Loucy (cell line): ENCODE measurements around the gene HIGD1C.

Experiments
- H2AFZ ChIP-seq: fragments of 200-600 bp; sonication (generic); 2 replicates; pipeline ENCODE4 v1.6.0; 2016; ENCODE audit warnings: antibody characterized with exemption, mild to moderate bottlenecking, low read length, moderate library complexity
- H3F3A ChIP-seq: fragments of 200-600 bp; 2 replicates; pipeline ENCODE4 v1.6.0; 2016; ENCODE audit warnings: antibody characterized with exemption, low read depth, mild to moderate bottlenecking
- H3K27me3 ChIP-seq: fragments of 200-600 bp; sonication (generic); 2 replicates; pipeline ENCODE4 v1.6.1; 2014; ENCODE audit warnings: low read length, mild to moderate bottlenecking; ENCODE audit not compliant: insufficient read depth, poor library complexity, severe bottlenecking
- H3K36me3 ChIP-seq: fragments of 200-600 bp; sonication (generic); 2 replicates; pipeline ENCODE4 v1.6.1; 2016; ENCODE audit warnings: low read length; ENCODE audit not compliant: insufficient read depth
- H3K4me1 ChIP-seq: fragments of 200-600 bp; sonication (generic); 2 replicates; pipeline ENCODE4 v1.5.1; 2014; ENCODE audit warnings: low read length, mild to moderate bottlenecking; ENCODE audit not compliant: insufficient read depth, poor library complexity, severe bottlenecking
- H3K4me2 ChIP-seq: fragments of 200-600 bp; sonication (generic); 2 replicates; pipeline ENCODE4 v1.6.0; 2014; ENCODE audit warnings: antibody characterized with exemption, low read length, low read depth, mild to moderate bottlenecking; ENCODE audit not compliant: poor library complexity, severe bottlenecking
- H3K4me3 ChIP-seq: fragments of 200-600 bp; sonication (generic); 2 replicates; pipeline ENCODE4 v1.5.1; 2014; ENCODE audit warnings: low read length, mild to moderate bottlenecking, mixed read lengths; ENCODE audit not compliant: poor library complexity, severe bottlenecking
- H3K79me2 ChIP-seq: fragments of 200-600 bp; sonication (generic); 2 replicates; pipeline ENCODE4 v1.6.1; 2014; ENCODE audit warnings: low read length; ENCODE audit not compliant: insufficient read depth
- H3K9ac ChIP-seq: fragments of 200-600 bp; sonication (generic); 2 replicates; pipeline ENCODE4 v1.6.0; 2014; ENCODE audit warnings: mild to moderate bottlenecking, low read depth, low read length, moderate library complexity; ENCODE audit not compliant: poor library complexity, severe bottlenecking
- H3K9me2 ChIP-seq: fragments of 200-600 bp; sonication (generic); replicated peaks from 2 replicates; pipeline ENCODE4 v1.6.1; 2016; ENCODE audit warnings: low read depth, low read length, mixed read lengths
- H3K9me3 ChIP-seq: fragments of 200-600 bp; sonication (generic); 2 replicates; pipeline ENCODE4 v1.6.1; 2014; ENCODE audit warnings: mild to moderate bottlenecking, antibody characterized with exemption, low read length, low read depth; ENCODE audit not compliant: insufficient read depth
- H4K20me1 ChIP-seq: fragments of 200-600 bp; sonication (generic); 2 replicates; pipeline ENCODE4 v1.6.0; 2014; ENCODE audit warnings: antibody characterized with exemption, low read length, mild to moderate bottlenecking; ENCODE audit not compliant: insufficient read depth, poor library complexity, severe bottlenecking
- EZH2phosphoT487 ChIP-seq: fragments of 200-600 bp; IDR thresholded peaks from 2 replicates; pipeline ENCODE4 v1.6.1; 2018; ENCODE audit warnings: antibody characterized with exemption, mild to moderate bottlenecking, moderate library complexity, borderline replicate concordance
- TF ChIP-seq, protein P1 (sequence below): fragments of 200-600 bp; sonication (generic); conservative IDR thresholded peaks from 2 replicates; pipeline ENCODE4 v1.5.1; 2014; ENCODE audit warnings: mild to moderate bottlenecking, antibody characterized with exemption, low read length

HIGD1C gene

DNA sequence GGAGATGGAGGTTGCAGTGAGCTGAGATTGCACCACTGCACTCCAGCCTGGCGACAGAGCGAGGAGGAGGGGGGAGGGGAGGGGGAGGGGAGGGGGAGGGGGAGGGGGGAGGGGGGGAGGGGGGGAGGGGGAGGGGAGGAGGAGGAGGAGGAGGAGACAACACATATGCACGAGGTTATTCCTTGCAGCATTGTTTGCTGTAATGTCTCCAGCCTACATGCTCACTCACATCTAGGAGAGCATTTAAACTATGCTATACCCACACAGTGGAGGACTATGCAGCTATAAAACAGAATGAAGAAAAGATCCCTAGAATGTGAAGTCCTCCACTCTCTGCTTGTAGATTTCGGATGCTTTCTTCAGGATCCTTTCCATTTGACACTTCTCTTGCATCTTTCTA, 3.5 kb upstream of the HIGD1C start:
- Histone ChIP-seq H3K4me3 (no peak overlapping the region), H3K9me3 (no peaks in the 10 kb centered on the region), H3K79me2 (no peaks in the 10 kb centered on the region), H3K27me3 (no peaks in the 10 kb centered on the region), H3K9ac (no peak overlapping the region), H3F3A (no peaks in the 10 kb centered on the region), H3K9me2 (no peaks in the 10 kb centered on the region), H3K4me2 (no peak overlapping the region), H3K4me1 (no peaks in the 10 kb centered on the region), H4K20me1 (no peaks in the 10 kb centered on the region), H3K36me3 (no peaks in the 10 kb centered on the region), H2AFZ (no peak overlapping the region)
- no peak for TF ChIP-seq EZH2phosphoT487
- TF ChIP-seq, protein P1, sequence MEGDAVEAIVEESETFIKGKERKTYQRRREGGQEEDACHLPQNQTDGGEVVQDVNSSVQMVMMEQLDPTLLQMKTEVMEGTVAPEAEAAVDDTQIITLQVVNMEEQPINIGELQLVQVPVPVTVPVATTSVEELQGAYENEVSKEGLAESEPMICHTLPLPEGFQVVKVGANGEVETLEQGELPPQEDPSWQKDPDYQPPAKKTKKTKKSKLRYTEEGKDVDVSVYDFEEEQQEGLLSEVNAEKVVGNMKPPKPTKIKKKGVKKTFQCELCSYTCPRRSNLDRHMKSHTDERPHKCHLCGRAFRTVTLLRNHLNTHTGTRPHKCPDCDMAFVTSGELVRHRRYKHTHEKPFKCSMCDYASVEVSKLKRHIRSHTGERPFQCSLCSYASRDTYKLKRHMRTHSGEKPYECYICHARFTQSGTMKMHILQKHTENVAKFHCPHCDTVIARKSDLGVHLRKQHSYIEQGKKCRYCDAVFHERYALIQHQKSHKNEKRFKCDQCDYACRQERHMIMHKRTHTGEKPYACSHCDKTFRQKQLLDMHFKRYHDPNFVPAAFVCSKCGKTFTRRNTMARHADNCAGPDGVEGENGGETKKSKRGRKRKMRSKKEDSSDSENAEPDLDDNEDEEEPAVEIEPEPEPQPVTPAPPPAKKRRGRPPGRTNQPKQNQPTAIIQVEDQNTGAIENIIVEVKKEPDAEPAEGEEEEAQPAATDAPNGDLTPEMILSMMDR, result no peak

DNA sequence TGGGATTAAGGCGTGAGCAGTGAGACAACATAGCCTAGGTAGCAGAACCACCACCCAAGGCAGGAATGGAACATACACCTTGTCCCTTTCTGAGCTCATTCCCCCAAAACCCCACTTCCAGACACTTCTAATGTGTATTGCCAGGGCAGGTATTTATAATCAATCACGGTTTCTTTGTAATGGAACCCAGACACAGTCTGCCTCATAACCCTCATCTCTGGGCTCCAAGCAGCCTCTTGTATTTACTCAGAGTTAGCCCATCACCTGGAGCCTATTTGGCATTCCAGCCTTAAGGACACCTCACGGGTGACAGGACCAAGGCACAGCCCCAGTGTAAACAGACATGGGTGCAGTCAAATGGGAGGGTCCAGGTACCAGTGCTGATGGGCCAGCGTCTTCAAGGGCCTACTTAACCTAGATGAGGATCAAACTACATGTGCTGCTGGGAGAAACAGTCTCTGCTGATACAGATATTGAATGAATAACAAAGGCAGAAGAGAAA, 2.5 kb upstream of the HIGD1C start:
- H3K4me1 ChIP-seq, result no peaks in the 10 kb centered on the region
- no peaks in the 10 kb centered on the region for H3K9me3 ChIP-seq
- no peak overlapping the region for H3K9ac ChIP-seq
- H3F3A ChIP-seq, result no peaks in the 10 kb centered on the region
- no peaks in the 10 kb centered on the region for H3K79me2 ChIP-seq
- H3K4me2 ChIP-seq, result no peak overlapping the region
- no peaks in the 10 kb centered on the region for H3K36me3 ChIP-seq
- no peak for TF ChIP-seq EZH2phosphoT487
- TF ChIP-seq, protein P1, result no peak
- no peaks in the 10 kb centered on the region for H3K27me3 ChIP-seq
- H3K9me2 ChIP-seq, result no peaks in the 10 kb centered on the region
- H3K4me3 ChIP-seq, result no peak overlapping the region
- no peak overlapping the region for H2AFZ ChIP-seq
- H4K20me1 ChIP-seq, result no peaks in the 10 kb centered on the region

DNA sequence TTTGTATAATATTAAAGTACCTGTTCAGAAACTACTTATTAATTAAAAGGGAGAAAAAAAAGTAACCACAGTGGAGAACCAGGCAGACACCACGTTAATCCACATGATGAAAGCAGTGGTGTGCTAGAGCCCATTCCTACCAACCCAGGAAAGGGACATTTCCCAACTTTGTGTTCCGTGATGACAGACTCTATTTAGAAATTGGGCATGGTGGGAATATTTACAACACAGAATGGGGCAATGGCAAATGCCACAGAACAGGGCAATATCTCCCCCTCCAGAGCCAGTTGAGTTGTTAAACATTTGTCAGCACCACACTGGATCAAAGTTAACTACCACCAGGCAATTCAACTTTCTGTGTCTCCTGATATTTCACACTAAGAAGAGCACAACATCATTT, 1.2 kb upstream of the HIGD1C start:
- Histone ChIP-seq H3F3A (no peaks in the 10 kb centered on the region), H3K79me2 (no peaks in the 10 kb centered on the region), H2AFZ (no peak overlapping the region), H3K27me3 (no peaks in the 10 kb centered on the region), H3K9ac (no peak overlapping the region), H3K4me1 (no peaks in the 10 kb centered on the region), H3K9me2 (no peaks in the 10 kb centered on the region), H3K4me3 (no peak overlapping the region), H3K9me3 (no peaks in the 10 kb centered on the region), H3K4me2 (no peak overlapping the region), H3K36me3 (no peaks in the 10 kb centered on the region), H4K20me1 (no peaks in the 10 kb centered on the region)
- TF ChIP-seq, protein P1, result no peak
- no peak for TF ChIP-seq EZH2phosphoT487
